NCI-H2196 treated with DMSO at 0.1 percent for 48 hours (cell line): Measurements from ENCODE around the gene RCAN3.

Source experiments
- DNase-seq: peaks from one replicate; lab custom pipeline; 2025; ENCODE audit not compliant: unreplicated experiment; lab: John Stamatoyannopoulos, UW

Gene RCAN3

GRCh38 chr1:24572301-24572700 is 69.7 kb downstream of the RCAN3 start:
- DNase-seq: no peak

DNA sequence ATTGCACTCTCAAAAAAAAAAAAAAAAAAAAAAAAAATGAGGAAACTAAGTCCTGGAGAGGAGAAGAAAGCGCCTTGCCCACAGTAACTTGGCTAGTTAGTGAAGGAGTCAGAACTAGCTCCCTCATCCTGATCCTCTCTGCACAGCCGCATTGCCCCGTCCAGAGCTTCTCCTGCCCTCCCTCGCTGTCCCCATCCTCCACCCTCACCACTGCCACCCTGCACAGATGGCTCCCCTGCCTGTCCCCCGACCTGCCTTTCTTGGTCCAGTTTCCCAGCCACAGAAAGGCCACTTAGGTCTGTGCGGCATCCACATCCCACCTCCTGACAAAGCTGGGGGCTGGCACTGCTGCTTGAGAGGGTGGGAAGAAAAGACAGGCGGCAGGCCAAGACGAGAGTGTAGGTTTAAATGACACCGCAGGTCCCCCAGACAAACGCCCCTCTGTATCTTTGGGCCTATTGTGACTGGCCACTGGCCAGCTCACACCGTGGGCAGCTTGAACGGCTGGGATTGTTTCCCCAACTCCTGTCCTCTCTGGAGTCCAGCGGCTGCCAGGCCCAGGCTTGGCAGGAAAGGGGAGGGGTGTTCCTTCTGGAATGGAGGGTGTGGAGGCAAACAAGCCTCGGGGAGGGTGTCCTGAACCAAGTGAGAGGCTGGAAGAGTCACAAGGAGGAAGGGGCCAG is 73.4 kb downstream of the RCAN3 start:
- no peak for DNase-seq

DNA sequence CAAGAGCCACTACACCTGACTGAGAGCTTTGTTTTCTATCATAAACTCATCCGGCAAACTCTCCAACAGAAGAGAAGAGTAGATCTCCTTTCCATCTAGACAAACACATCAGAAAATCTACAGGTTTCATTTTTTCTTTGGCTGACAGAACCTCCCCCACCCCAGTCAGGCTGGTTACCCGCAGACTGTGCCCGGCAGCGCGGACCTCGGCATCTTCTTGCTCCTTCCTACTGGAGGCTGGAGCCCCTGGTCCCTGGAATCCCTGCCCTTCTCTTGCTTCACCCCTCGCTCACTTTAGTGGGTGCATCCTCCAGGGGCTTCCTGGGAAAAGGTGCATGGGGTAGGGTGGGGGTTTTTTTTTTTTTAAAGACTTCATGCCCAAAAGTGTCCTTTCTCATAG is 76.2 kb downstream of the RCAN3 start:
- no peak for DNase-seq

DNA sequence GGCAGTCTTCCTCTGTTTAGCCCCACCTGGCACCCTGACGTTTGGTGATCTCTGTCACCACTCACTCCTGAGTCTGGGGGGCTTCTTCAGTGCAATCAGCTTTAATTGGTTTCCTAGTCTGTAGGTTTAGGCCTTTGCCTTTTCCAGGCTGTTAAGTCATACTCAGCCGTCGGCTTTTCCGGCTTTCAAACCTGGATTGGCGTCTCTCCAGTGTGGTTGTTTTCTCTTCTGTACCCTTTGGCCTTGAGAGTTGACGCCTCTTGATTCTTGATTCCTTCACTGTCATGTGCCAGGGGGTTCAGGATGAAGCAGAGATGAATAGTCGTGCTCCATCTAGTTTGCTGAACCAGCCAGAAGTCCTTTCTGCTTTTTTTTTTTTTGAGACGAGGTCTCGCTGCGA is 78.1 kb downstream of the RCAN3 start:
- DNase-seq: no peak

- no peak for DNase-seq
These were observed 81.6 kb downstream of the RCAN3 start for GRCh38 chr1:24584171-24584647.

- no peak for DNase-seq
These were observed 83.5 kb downstream of the RCAN3 start for GRCh38 chr1:24586119-24586518.

- peak; percentile 54 for DNase-seq
These were observed 84.6 kb downstream of the RCAN3 start for GRCh38 chr1:24586970-24587820.

DNA sequence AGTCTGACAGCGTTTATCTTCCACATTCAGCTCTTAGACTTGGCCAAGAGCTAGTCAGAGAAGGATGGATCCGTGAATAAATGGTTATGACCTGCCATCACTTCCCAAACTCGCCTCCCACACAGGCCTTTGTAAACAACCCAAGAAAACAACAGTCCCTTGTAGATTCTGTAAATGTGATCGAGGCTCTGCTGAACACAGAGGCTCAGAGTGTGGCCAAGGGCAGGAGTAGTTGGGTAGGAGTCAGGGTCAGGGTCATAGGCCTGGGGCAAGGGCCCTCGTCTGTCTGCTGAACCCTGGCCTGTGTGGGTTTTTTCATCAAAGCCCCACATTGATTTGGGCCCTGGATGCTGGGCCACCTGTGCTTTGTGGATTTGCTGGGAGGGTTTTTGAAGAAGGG is 85.9 kb downstream of the RCAN3 start:
- DNase-seq: no peak

- DNase-seq: no peak
These were observed 86.6 kb downstream of the RCAN3 start for GRCh38 chr1:24589200-24589599.
